SK-N-SH (cell line): Measurements from ENCODE around the gene TAOK3.

ENCODE experiments used
- CTCF ChIP-seq: fragments of 200-600 bp; sonication (generic); IDR thresholded peaks from 2 replicates; pipeline ENCODE4 v1.6.1; 2017; ENCODE audit warnings: antibody characterized with exemption, mild to moderate bottlenecking, moderate library complexity
- ELF1 ChIP-seq: IDR thresholded peaks from 2 replicates; pipeline ENCODE4 v1.4.0; 2012
- EZH2phosphoT487 ChIP-seq: fragments of 200-600 bp; sonication (generic); IDR thresholded peaks from 2 replicates; pipeline ENCODE4 v1.6.1; 2017; ENCODE audit warnings: low read depth, mixed run types, mild to moderate bottlenecking, antibody characterized with exemption, moderate library complexity, borderline replicate concordance
- GABPA ChIP-seq: IDR thresholded peaks from 2 replicates; pipeline ENCODE4 v1.4.0; 2012; ENCODE audit warnings: low read depth, mild to moderate bottlenecking
- POLR2AphosphoS5 ChIP-seq: IDR thresholded peaks from 2 replicates; pipeline ENCODE4 v1.6.1; 2012; ENCODE audit warnings: low read depth, low read length
- TAF1 ChIP-seq: IDR thresholded peaks from 2 replicates; pipeline ENCODE4 v1.6.1; 2012; ENCODE audit warnings: low read depth, mild to moderate bottlenecking, low read length, moderate library complexity, borderline replicate concordance
- YY1 ChIP-seq: IDR thresholded peaks from 2 replicates; pipeline ENCODE4 v1.4.0; 2012; ENCODE audit warnings: low read depth, mild to moderate bottlenecking
- ZBTB33 ChIP-seq: IDR thresholded peaks from 2 replicates; pipeline ENCODE4 v1.4.0; 2012; ENCODE audit warnings: low read depth, borderline replicate concordance
- TF ChIP-seq, protein P1 (sequence below): IDR thresholded peaks from 2 replicates; pipeline ENCODE4 v1.6.1; 2012; ENCODE audit warnings: mild to moderate bottlenecking, low read depth, low read length, moderate library complexity

GRCh38 chr12:118271183-118271582 lies 101.5 kb downstream of the TAOK3 start:
- TF ChIP-seq CTCF: no peak
- TF ChIP-seq POLR2AphosphoS5: no peak
- no peak for TF ChIP-seq YY1
- TF ChIP-seq ZBTB33: no peak
- TF ChIP-seq GABPA: no peak
- TF ChIP-seq TAF1: no peak
- no peak for TF ChIP-seq ELF1
- no peak for TF ChIP-seq EZH2phosphoT487
- TF ChIP-seq, protein P1, sequence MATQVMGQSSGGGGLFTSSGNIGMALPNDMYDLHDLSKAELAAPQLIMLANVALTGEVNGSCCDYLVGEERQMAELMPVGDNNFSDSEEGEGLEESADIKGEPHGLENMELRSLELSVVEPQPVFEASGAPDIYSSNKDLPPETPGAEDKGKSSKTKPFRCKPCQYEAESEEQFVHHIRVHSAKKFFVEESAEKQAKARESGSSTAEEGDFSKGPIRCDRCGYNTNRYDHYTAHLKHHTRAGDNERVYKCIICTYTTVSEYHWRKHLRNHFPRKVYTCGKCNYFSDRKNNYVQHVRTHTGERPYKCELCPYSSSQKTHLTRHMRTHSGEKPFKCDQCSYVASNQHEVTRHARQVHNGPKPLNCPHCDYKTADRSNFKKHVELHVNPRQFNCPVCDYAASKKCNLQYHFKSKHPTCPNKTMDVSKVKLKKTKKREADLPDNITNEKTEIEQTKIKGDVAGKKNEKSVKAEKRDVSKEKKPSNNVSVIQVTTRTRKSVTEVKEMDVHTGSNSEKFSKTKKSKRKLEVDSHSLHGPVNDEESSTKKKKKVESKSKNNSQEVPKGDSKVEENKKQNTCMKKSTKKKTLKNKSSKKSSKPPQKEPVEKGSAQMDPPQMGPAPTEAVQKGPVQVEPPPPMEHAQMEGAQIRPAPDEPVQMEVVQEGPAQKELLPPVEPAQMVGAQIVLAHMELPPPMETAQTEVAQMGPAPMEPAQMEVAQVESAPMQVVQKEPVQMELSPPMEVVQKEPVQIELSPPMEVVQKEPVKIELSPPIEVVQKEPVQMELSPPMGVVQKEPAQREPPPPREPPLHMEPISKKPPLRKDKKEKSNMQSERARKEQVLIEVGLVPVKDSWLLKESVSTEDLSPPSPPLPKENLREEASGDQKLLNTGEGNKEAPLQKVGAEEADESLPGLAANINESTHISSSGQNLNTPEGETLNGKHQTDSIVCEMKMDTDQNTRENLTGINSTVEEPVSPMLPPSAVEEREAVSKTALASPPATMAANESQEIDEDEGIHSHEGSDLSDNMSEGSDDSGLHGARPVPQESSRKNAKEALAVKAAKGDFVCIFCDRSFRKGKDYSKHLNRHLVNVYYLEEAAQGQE: no peak
